ENCODE measurements around the gene SLC26A11. TPM values are rescaled to one million over a fixed set of nuclear protein-coding genes. Genes with fewer than 3 reads are reported as not detected.

The SLC26A11 gene
- total and polyA plus RNA-seq, 2 of the 13 experiments (the other 11 are each of a cell fraction or from before 2014, with no cell fraction given), result 8.7 to 13.2 TPM

DNA sequence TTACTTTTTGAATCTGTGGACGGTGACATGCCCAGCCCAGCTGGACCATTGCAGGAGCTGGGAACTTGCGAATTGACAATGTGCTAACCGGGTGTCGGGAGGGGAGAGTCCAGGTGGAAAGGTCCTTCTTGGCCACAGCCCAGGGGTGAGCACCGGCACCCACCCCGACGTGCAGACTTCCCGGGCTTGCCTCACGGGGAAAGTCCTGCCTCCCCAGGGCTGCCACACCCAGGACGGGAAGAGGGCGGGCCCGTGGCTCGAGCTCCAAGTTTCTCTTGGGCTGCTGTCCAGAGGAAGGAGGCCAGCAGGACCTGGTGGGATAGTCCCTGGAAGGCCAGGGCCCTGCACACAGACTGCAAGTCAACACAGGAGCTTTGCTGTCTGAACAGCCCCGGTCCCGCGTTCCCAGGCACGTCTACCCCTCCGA, 32.7 kb upstream of the SLC26A11 start (continued):
- TF ChIP-seq MAFK (conservative IDR thresholded peaks at IDR 0.05 in 1 of 2, IDR thresholded peaks at IDR 0.05 in 1 of 2; ENCODE audit: low read length in 2 of 2) (no peak), ZNF644 (CRISPR knock-in tag; IDR thresholded peaks at IDR 0.05; ENCODE audit: low read depth) (no peak), CHD4 (IDR thresholded peaks at IDR 0.05; ENCODE audit: borderline replicate concordance, low read length) (no peak), U2AF1 (optimal IDR thresholded peaks at IDR 0.05; ENCODE audit: low read depth, low read length) (no peak), ZNF660 (CRISPR knock-in tag; IDR thresholded peaks at IDR 0.05; ENCODE audit: borderline replicate concordance, low read depth) (no peak), SMARCE1 (IDR thresholded peaks at IDR 0.05; ENCODE audit: borderline replicate concordance) (no peak), CAMTA2 (CRISPR knock-in tag; IDR thresholded peaks at IDR 0.05; ENCODE audit: borderline replicate concordance) (no peak)
- TF ChIP-seq, protein P1, sequence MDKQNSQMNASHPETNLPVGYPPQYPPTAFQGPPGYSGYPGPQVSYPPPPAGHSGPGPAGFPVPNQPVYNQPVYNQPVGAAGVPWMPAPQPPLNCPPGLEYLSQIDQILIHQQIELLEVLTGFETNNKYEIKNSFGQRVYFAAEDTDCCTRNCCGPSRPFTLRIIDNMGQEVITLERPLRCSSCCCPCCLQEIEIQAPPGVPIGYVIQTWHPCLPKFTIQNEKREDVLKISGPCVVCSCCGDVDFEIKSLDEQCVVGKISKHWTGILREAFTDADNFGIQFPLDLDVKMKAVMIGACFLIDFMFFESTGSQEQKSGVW (CRISPR knock-in tag; IDR thresholded peaks at IDR 0.05; ENCODE audit: borderline replicate concordance), result no peak
- TF ChIP-seq, protein P2, sequence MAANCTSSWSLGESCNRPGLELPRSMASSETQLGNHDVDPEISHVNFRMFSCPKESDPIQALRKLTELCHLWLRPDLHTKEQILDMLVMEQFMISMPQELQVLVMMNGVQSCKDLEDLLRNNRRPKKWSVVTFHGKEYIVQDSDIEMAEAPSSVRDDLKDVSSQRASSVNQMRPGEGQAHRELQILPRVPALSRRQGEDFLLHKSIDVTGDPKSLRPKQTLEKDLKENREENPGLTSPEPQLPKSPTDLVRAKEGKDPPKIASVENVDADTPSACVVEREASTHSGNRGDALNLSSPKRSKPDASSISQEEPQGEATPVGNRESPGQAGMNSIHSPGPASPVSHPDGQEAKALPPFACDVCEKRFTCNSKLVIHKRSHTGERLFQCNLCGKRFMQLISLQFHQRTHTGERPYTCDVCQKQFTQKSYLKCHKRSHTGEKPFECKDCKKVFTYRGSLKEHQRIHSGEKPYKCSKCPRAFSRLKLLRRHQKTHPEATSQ (CRISPR knock-in tag; IDR thresholded peaks at IDR 0.05; ENCODE audit: borderline replicate concordance), result no peak

DNA sequence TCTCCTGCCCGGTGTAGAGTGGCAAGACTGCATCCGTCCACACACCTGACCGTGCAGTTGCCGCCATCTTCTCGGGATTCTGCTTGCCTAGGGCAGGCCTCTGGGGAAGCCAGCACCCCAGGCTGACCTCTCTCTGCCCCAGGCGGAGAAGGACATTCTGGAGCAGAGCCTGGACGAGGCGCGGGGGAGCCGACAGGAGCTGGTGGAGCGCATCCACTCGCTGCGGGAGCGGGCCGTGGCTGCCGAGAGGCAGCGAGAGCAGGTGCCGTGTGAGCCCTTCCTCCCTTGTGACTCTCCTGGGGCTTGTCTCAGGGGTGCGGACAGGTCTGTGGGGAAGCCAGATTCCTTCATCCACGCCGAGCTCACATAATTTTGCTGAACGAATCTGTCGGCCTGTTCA, 30.6 kb upstream of the SLC26A11 start:
- ChIA-PET CTCF (ENCODE audit: low intra/inter-chr PET ratio, low total read pairs) (no interaction called here), POLR2A (no interaction called here)
- H3K36me3 ChIP-seq (replicated peaks in 1 of 2; ENCODE audit: control insufficient read depth in 1 of 2, insufficient read depth in 2 of 2, low read length in 2 of 2), result no peaks in the 10 kb centered on the region
- 72% methylated on average over 23 of the region's 23 CpGs for WGBS (ENCODE audit: low lambda C conversion rate)
- no peaks in the 10 kb centered on the region for H3K79me2 ChIP-seq (ENCODE audit: insufficient read depth, low read length)
- no peak overlapping the region for H2AFZ ChIP-seq (ENCODE audit: low read length)
- in situ Hi-C loops (cut with HindIII; ENCODE audit: extremely low pct_ligation_motif_present, low pct_unique_long_range_greater_than_20kb) (no loop called here), intact Hi-C loops (cut with micrococcal nuclease; ENCODE audit: unreplicated experiment) (no loop called here)
- no peak for FAIRE-seq
- no peaks in the 10 kb centered on the region for H4K20me1 ChIP-seq (ENCODE audit: insufficient read depth, low read length)
- H3K4me2 ChIP-seq (ENCODE audit: low read depth, low read length), result no peak overlapping the region
- ATAC-seq, result no peak
- peaks cover 34% of the 10 kb centered on the region for H3K4me1 ChIP-seq (ENCODE audit: insufficient read depth, low read length)
- no peak overlapping the region for H3K9ac ChIP-seq (ENCODE audit: insufficient read depth, low read depth, low read length)
- DNase-seq (ENCODE audit: low spot score), result no peak
- no TSS peak for BruUV-seq (replicated peaks)
- no peaks in the 10 kb centered on the region for H3K9me3 ChIP-seq (ENCODE audit: low read length)
- H3K4me3 ChIP-seq (replicated peaks in 1 of 3; ENCODE audit: insufficient read depth in 1 of 3, low read depth in 2 of 3, low read length in 3 of 3), result no peak overlapping the region
- H3K27me3 ChIP-seq (ENCODE audit: control insufficient read depth in 1 of 2, insufficient read depth in 2 of 2, low read length in 2 of 2), result peaks cover 28 to 97% of the 10 kb centered on the region in 2 experiments
- no peak overlapping the region for H3K27ac ChIP-seq (ENCODE audit: extremely low read length, insufficient read depth, low read length)
- TF ChIP-seq, protein P3, sequence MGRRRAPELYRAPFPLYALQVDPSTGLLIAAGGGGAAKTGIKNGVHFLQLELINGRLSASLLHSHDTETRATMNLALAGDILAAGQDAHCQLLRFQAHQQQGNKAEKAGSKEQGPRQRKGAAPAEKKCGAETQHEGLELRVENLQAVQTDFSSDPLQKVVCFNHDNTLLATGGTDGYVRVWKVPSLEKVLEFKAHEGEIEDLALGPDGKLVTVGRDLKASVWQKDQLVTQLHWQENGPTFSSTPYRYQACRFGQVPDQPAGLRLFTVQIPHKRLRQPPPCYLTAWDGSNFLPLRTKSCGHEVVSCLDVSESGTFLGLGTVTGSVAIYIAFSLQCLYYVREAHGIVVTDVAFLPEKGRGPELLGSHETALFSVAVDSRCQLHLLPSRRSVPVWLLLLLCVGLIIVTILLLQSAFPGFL (CRISPR knock-in tag; IDR thresholded peaks at IDR 0.05), result no peak
- TF ChIP-seq, protein P4, sequence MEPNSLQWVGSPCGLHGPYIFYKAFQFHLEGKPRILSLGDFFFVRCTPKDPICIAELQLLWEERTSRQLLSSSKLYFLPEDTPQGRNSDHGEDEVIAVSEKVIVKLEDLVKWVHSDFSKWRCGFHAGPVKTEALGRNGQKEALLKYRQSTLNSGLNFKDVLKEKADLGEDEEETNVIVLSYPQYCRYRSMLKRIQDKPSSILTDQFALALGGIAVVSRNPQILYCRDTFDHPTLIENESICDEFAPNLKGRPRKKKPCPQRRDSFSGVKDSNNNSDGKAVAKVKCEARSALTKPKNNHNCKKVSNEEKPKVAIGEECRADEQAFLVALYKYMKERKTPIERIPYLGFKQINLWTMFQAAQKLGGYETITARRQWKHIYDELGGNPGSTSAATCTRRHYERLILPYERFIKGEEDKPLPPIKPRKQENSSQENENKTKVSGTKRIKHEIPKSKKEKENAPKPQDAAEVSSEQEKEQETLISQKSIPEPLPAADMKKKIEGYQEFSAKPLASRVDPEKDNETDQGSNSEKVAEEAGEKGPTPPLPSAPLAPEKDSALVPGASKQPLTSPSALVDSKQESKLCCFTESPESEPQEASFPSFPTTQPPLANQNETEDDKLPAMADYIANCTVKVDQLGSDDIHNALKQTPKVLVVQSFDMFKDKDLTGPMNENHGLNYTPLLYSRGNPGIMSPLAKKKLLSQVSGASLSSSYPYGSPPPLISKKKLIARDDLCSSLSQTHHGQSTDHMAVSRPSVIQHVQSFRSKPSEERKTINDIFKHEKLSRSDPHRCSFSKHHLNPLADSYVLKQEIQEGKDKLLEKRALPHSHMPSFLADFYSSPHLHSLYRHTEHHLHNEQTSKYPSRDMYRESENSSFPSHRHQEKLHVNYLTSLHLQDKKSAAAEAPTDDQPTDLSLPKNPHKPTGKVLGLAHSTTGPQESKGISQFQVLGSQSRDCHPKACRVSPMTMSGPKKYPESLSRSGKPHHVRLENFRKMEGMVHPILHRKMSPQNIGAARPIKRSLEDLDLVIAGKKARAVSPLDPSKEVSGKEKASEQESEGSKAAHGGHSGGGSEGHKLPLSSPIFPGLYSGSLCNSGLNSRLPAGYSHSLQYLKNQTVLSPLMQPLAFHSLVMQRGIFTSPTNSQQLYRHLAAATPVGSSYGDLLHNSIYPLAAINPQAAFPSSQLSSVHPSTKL (CRISPR knock-in tag; IDR thresholded peaks at IDR 0.05), result no peak
- TF ChIP-seq, protein P5, sequence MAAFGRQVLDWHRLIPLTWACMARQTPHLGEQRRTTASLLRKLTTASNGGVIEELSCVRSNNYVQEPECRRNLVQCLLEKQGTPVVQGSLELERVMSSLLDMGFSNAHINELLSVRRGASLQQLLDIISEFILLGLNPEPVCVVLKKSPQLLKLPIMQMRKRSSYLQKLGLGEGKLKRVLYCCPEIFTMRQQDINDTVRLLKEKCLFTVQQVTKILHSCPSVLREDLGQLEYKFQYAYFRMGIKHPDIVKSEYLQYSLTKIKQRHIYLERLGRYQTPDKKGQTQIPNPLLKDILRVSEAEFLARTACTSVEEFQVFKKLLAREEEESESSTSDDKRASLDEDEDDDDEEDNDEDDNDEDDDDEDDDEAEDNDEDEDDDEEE (CRISPR knock-in tag; IDR thresholded peaks at IDR 0.05), result no peak
- TF ChIP-seq HMG20B (CRISPR knock-in tag; conservative IDR thresholded peaks at IDR 0.05) (no peak), NFKBIZ (CRISPR knock-in tag; IDR thresholded peaks at IDR 0.05) (no peak), EP300 (IDR thresholded peaks at IDR 0.05; ENCODE audit: low read depth in 2 of 2, low read length in 2 of 2) (no peak), EP300 (CRISPR knock-in tag; IDR thresholded peaks at IDR 0.05; ENCODE audit: borderline replicate concordance) (no peak)

All from HepG2 (cell line).